ENCODE measurements around the gene APOL3.
"Not testable (repeated sequence)": the region's sequence is repeated elsewhere in the genome, so short reads cannot be mapped to it uniquely, and the experiment has no call there.

Gene APOL3

DNA sequence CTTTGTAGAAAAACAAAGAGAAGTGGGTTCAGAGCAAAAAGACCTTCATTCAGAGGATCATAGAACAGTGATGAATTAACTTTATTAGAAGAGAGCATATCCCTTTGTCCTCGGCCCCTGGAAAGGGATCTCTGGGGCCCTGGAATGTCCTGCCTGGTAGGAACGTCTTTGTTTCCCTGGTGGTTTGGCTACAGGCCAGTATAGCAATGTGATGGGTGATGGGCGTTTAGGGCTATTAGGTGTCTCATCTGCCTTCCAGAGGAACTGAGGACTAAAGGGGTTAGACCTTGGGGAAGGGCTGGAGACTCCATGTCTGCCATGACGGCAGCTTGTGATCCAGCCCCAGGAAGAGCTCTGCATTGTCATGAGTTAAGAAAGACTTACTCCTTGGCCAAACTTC lies 32.0 kb upstream of the APOL3 start:
- no peak for DNase-seq

DNA sequence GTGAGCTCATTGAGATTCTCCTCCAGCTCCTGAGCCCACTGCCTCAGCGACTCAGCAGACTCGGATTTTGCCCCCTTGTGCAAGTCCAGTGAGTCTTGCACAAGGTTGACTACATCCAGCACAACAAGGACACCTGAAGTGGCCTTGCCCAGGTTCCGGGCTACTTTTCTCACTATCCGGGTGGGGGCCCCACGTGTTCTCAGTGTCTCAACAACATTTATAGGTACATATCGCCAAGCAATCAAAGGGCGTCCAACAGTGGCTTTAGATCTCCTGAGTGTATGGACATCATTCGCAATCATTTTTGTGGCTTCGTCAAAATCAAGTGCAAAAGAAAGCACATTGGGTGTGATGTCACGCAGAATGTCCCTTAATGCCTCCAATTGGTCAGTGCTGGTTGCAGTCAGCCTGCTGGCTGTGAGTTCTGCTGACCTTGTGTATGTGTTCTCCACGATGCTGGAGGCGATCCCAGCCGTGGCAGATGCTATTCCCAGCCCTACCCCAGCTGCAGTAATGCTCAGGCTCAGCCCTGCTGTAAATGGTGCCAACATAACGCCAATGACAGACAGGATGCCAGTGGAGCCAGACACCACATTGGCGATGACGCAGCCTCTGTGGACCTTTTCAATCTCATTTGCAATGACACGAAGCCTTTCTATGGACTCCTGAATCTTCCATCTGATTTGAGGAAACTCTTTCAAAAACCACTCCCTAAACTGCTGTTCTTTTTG lies 30.7 kb upstream of the APOL3 start:
- no peak for DNase-seq

DNA sequence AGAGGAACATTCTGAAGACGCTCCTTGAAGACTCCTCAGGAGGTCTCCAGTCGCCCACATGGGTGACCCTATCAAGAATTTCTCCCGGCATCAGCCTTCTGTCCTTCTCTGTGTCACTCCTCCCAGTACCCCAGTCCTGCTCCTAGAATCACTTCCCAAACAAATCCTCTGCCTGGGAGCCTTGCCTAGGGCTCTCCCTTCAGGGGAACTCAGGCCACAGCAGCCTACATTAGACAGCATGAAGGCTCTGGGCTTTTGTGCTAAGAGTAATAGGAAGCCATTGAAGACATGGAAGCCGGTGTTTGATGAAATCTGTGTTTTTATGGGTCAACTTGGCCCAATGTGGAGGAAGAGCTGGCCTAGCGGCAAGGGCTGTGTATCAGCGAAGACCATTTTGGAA lies 27.3 kb upstream of the APOL3 start:
- DNase-seq, result not testable (repeated sequence)

DNA sequence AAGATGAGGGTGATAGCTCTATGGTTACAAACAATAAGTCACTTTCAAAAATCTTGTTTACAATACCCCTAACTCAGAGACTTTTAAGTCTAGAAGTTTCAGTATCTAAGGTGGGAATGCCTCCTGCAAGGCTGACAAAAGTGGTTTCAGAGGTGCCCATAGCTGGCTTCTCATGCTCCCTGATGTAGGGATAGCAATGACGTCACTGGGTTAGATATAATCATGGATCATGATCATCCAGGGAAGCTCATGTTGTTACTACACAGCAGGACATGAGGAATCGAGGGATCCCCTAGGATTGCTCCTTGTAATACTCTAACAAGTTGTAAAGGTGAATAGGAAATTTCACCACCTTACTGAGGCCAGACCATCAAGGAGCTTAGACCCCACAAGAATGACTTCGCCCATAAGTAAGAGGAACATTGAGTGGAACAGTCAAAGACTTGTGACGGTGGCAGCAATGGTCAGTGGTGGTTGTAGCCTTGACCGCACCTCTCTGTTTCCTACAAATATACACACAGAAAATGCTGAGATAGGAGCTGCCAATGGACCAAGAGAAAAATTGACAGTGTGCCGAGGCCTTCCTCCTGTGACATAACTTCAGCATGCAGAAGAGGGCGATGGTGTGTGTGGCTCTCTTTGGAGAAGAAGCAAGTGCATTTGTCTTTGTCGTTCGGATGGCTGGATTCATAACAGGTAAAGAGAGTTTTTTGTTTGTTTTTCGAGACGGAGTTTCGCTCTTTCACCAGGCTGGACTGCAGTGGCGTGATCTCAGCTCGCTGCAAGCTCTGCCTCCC lies 25.5 kb upstream of the APOL3 start:
- no peak for DNase-seq

DNA sequence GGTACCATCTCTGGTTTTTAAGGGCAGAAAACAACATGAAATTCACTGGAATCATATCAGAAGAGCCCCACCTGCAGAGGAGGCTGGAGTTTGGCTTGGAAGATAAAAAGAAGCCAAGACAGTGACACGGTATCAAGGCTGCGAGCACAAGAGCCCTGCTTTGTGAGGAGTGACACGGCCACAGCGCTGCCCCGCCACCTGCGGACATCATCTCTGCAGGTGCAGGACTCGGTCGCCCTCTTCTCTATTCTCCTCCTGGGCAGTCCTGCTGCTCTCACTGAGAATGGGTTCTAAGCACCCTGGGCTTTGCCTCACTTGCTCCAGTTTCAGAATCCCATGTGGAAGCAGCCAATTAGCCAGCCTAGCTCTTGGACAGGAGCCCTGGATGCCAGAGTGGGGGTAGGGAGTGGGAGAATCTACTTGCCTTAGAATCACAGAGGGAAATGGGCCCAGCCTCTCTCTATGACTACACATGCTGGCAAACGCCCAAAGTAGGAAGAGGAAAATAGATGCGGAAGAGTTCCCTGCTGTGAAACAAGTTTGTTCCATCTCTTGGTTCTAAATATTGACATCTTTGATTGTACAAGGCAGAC lies 24.0 kb upstream of the APOL3 start:
- no peak for DNase-seq

DNA sequence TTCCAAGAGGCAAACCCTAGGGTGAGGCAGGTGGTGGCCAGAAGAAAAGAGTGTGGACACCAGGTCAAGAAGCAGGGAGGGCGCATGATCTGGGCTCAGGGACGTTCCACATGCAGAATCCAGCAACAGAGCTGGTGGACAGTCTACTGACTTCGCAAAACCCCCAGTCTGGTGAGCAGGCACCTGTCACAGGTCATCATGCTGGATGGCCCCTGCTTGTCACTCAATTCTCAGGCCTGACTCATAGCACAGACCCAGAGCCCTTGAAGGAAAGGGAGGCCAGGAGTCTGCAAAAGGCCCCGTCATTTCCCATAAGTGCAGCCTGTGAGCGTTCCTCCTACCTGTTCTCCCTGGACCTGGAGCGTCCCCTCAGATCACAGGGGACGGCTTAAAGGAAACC lies 22.9 kb upstream of the APOL3 start:
- DNase-seq, result no peak

DNA sequence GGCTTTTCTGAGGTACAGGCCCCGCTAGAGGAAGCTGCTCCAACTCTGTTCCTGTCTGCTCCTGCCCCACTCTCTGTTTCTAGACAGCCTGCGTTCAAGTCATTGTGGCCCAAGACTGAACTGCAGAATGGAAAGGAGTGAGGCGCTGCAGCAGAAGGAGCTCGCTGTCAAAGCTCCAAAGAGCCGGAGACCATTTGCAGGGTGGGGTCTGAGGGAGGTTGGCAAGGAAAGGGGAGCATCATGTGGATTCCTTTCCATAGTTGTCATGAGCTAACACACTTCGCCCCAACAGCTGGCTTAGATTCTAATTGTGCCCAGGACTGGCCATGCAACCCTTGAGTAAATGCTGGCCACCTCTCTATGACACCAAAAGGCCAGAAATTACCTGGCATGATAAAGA lies 22.3 kb upstream of the APOL3 start:
- DNase-seq, result no peak

DNA sequence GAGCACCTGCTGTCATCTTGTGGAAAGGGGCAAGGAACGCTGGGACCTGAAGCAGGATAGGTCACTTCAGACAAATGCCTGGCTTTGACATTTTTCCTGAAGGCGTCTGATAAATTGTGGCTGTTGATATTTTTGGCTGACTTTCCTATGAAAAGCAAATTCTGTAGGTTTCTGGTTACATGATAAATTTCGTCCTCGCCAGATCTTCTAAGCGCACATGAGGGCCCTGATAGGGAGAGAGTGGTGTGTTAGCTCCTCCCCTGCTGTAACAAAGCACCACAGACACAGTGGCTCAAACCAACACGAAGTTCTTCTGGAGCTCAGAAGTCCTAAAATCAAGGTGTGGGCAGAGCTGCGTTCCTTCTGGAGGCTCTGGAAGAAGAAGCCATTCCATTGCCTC lies 21.5 kb upstream of the APOL3 start:
- DNase-seq, result no peak

DNA sequence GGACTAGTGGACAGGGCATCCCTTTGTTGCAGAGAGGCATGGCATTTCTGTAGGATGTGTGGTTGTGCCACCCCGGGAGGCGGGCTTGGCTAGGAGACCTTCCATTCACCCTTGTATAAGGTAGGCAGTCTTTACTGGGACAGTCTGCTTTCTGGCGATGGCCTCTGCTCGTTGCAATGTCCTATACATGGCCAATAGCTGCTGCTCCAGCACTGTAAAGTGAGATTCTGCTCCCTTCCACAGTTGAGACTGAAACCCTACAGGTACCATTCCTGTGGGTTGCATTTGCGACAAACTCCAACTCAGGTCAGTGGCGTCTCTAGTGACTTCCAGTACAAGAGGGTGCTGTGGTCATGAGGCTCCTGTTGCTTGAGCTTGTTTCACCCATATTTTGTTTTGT lies 20.4 kb upstream of the APOL3 start:
- no peak for DNase-seq

DNA sequence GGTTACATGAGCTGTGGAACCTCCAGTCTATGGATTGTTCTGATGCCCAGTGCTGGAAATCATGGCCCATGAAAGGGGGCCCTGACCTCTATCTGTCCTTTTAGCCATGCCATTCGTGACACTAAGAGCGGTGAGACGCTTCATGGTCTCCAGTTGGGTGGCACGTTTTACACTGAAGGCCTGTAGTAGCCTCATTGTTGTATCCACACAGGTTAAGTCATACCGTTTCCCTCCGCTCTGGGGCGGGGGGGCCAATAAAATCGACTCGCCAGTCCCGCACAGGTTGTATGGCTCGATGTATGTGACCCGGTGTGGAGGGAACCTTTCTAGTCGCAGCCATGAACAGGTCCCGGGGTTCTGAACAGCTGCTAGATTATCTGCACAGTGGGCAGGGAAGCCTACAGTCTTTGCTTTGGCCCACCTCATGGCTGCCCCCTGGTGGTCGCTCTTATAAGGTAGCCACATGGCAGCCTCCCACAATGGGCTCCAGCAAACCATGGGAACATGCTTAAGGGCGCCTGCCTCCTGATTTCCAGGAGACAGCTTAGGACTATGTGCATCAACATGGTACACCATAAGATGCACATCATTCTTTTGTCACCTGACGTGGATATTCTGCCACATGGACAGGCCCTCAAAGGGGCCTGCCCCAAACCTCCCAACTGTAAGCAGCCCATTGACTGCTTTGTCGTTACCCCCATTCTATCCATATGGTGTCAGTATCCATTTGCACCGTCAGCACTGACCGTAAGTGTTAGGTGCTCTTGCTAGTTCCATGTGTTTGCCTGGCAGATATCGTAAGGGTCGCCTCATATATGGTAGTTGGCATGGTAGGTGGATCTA lies 19.7 kb upstream of the APOL3 start:
- DNase-seq, result peak; percentile 86

DNA sequence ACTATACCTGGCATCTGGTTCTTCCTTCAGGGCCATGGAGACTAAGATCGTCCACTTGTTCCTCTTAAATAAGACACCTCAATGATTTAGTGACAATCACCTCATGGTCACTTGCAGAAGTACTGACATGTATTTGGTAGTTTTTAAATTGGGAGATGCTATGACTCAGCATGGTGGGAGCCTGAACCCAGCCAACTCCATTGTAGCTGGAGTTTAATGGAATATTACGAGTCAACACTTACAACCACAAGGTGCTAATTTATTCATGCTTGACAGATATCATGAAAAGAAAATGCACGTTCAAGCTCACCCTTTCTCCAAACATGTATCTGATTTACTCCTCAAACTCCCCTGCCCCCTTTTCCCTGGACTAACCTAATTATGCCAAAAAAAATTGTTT lies 16.6 kb upstream of the APOL3 start:
- DNase-seq, result no peak

DNA sequence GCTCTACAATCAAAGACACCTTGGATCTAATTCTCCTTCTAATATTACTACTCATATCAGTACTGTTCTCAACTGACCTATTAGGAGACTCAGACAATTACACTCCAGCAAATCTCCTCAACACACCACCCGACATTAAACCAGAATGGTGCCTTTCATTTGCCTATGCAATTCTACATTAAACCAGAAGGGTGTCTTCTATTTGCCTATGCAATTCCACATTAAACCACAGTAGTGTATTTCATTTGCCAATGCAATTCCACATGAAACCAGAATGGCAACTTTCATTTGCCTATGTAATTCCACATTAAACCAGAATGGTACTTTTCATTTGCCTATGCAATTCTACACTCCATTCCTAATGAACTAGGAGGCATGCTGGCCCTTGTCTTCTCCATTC lies 15.3 kb upstream of the APOL3 start:
- DNase-seq, result no peak

DNA sequence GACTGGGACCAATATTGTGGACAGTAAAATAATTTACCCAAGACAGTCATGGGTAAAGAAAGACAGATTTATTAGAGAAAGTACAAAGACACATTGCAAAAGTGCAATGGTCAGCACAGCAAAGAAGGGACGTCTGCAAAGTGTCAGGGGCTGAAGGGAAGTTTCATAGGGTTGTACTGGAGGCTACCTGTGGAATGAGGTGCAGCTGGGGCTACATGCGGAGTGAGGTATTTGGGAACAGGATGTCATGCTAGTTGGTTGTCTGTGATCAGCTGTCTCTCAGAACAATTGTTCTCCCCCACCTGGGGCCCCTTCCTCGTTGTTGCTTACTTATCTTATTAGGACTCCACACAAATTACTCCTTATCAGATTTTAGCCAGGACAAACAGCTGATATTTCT lies 11.4 kb upstream of the APOL3 start:
- no peak for DNase-seq

DNA sequence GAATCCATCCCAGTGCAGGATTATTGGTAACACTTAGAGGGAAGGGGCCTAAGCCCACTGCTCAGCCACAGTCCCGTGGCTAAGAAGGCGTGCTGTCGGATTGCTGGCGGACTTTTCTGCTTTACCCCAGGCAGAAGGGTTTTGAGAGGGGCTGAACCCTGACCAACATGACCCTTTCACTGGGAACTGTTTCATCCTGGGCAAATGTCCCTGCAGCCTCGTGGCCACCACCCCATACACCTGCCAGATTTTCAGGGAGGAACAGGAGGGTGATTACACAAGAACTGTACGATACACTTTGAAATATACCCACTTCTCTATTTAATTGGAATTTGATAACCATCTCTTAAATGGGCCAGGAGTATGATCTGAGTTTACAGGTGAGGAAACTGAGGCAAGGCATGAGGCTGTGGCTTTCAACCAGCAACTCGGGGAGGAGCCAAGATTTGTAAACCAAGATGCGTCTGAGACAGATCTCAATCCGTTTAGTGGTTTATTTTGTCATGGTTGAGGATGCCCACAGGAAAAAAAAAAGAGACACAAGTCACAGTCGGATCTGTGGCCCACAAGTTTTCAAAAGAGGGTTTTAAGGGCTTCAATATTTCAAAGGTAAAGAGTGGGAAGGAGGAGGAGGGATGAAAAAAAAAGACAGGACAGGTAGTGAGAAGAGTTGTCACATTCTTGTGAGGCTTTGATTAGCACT lies 6.1 kb upstream of the APOL3 start:
- DNase-seq, result no peak

DNA sequence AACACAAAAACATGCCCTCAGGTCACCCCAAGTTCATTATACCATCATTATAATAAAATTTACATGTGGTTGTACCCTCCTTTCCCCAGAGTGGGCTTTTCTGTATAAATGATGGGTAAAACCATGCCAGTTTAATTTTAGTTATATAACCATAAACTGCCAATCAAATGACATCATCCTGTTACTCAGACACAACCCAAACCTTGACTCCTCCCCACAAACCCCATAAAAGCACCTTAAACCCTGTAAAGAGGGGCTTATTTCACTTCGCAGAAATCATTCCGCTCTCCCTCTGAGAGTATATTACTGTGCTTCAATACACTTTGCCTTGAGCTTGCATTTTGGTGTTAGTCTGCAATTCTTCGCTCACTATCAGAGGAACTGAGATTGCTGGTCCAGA lies 5.5 kb upstream of the APOL3 start:
- no peak for DNase-seq

DNA sequence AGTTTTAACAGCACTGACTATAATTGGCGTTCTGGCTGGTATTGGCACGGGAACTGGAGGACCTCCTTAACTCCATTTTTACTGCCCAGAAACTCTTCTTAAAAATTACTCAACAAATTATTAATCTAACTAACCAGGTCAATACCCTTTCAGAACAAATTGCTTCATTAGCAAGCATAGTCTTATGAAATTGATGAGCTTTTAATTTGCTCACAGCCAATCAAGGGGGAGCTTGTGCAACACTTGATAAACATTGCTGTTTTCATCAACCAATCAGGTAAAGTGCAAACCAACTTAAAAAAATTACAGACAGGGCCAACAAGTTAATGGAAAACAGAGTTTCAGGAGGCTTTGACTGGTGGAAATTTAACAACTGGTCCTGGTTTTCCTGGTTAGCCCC lies 4.6 kb upstream of the APOL3 start:
- DNase-seq, result no peak

DNA sequence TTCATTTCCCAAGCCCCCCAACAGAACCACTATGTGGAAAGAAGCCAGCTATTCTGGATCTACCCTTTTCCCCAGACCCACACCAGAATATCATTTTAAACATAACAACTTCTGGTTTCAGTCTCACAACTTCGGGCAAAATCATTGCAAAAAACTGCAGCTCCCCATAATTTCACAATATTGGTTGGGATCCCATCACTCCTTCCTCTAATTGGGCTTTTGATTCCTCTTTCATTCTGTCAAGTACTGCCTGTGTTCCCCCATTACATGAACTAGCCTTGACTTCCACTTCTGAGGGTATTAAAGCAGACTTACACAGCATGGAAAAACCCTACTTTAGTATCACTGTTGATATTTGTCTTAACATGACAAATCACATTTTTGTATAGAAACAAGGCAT lies 4.1 kb upstream of the APOL3 start:
- DNase-seq, result no peak

DNA sequence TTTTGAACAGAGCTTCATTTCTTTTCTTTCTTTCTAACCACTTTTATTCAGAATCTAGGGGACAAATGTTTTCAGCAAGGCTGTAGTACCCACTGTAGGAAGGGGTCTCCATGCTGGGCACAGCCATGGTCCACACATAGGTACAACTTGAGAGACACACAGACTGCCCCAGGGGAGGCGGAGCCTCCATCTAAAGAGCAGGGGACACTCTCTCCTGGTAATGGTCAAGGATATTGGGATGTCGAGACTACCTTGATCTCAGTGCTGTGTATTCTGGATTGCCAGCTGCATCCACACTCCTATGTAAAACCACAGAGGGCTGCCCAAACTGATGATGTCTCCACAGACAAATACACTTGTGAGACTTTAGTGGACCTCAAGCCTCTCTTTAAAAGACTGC lies 2.9 kb upstream of the APOL3 start:
- DNase-seq, result no peak

DNA sequence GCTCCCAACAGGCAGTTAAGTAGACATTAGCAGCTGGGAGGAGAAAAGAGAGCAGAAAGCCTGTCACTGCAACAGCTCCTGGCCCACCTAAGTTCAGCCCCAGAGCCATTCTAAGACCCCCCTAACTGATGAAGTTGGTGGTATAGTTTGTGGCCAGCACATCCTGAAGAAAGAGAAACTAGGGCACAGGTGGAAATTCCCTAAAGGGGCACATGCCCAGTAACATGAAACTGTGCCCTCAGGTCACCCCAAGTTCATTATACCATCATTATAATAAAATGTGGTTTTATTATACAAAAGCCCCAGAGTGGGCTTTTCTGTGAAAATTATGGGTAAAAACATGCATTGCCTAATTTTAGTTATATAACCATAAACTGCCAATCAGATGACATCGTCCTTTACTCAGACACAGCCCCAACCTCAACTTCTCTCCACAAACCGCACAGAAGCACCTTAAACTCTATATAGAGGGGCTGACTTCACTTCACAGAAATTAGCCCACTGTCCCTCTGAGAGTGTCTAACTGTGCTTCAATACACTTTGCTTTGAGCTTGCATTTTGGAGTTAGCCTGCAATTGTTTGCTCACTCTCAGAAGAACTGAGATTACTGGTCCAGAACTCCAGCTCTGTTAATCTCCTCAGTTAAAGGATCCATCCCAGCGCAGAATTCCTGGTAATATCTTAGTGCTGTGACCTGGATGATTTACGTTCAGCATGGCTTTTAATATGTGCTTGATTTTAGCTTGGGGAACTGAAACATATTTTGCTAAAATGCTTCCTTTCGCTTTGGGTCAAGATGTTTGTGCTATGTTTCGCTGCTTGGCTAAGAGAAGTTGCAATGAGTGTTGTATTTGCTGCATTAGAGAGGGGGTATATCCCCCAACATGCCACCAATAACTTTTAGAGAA lies 1.8 kb upstream of the APOL3 start:
- peak; percentile 40 for DNase-seq

DNA sequence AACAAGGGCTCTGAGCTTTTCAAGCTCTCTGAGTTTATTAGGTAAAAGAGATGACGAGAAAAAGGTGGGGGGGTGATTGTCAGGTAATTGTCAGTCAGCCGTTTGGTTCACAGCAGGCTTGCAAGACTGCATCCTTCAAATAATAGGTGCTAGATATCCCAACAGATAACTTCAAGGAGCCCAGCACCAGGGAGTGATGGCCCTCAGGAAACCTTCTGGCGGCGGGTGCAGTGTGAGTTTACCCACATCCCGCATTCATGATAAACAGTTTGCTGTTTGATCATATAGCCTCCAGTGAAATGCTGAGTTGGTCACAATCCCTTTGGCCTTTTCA lies 1.2 kb upstream of the APOL3 start:
- DNase-seq, result not testable (repeated sequence)

DNA sequence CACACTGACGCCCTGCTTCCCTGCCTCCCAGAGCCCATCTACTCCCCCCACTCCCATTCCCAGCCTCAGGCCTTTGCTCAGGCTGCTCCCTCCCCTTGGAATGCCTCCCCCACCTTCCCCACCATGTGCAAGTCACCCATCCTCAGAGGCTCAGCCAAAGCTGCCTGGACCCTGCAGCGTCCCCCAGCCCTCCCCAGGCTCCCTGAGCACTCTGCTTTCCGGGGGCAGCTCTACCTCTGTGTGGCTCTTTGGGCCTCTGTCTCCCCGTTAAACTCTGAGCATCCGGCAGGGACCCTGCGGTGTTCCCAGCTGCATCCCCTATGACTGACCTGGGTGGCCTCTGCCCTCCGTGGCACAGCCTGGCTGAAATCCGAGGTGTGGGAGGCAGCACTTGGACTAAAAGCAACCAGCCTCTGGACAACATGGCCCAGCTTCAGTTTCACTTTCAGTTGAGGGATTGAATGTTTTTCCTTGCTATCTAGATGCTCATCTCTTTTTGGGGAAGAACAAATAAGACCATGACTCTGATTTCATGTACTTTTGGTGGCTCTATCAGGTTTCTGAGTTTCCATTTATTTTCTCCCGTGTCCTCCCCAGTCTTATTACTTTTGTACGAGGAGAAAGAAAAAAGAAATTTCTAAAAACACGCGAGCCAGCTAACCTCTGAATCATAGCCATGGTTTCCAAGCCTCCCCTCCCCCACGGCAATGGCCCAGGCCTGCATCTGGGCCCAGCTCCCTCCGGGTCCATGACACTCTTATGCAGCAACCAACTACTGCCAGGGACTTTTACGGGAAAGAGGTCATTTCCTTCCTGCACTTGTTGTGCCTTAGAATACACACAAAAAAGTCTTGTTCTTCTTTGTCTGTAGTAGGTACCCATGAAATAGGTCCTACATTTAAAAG lies 3.8 kb downstream of the APOL3 start:
- DNase-seq, result peak; percentile 75
